ENCODE results near the gene COL3A1. TPM values are rescaled to one million over a fixed set of nuclear protein-coding genes. Genes with fewer than 3 reads are reported as not detected.

The COL3A1 gene
- total and polyA plus RNA-seq, 2 of the 13 experiments (the other 11 are each of a cell fraction or from before 2014, with no cell fraction given): 0.04 TPM; not detected in 1

- H3K4me2 ChIP-seq (ENCODE audit: low read depth, low read length): no peak overlapping the region
- H3K27me3 ChIP-seq (ENCODE audit: control insufficient read depth in 1 of 2, insufficient read depth in 2 of 2, low read length in 2 of 2): no peaks in the 10 kb centered on the region
- 19% methylated on average over 4 of the region's 4 CpGs for WGBS (ENCODE audit: low lambda C conversion rate)
- no peak overlapping the region for H3K27ac ChIP-seq (ENCODE audit: extremely low read length, insufficient read depth, low read length)
- H3K4me1 ChIP-seq (ENCODE audit: insufficient read depth, low read length): no peaks in the 10 kb centered on the region
- no peaks in the 10 kb centered on the region for H4K20me1 ChIP-seq (ENCODE audit: insufficient read depth, low read length)
- no peaks in the 10 kb centered on the region; the same call in 1 of the 2 replicates for H3K9me3 ChIP-seq (ENCODE audit: low read length)
- intact Hi-C loops (cut with micrococcal nuclease; ENCODE audit: unreplicated experiment) (no loop called here), in situ Hi-C loops (cut with HindIII; ENCODE audit: extremely low pct_ligation_motif_present, low pct_unique_long_range_greater_than_20kb) (no loop called here)
- DNase-seq (ENCODE audit: low spot score) (no peak), FAIRE-seq (no peak), ATAC-seq (no peak)
- no peak overlapping the region for H3K9ac ChIP-seq (ENCODE audit: insufficient read depth, low read depth, low read length)
- no peak overlapping the region for H3K4me3 ChIP-seq (replicated peaks in 1 of 3; ENCODE audit: insufficient read depth in 1 of 3, low read depth in 2 of 3, low read length in 3 of 3)
- H2AFZ ChIP-seq (ENCODE audit: low read length): no peak overlapping the region
- H3K36me3 ChIP-seq (replicated peaks in 1 of 2; ENCODE audit: control insufficient read depth in 1 of 2, insufficient read depth in 2 of 2, low read length in 2 of 2): no peaks in the 10 kb centered on the region
- no peaks in the 10 kb centered on the region for H3K79me2 ChIP-seq (ENCODE audit: insufficient read depth, low read length)
- BruUV-seq (replicated peaks): no TSS peak
- TF ChIP-seq SP5 (CRISPR knock-in tag; IDR thresholded peaks at IDR 0.05; ENCODE audit: borderline replicate concordance, low read depth) (no peak), RBAK (CRISPR knock-in tag; IDR thresholded peaks at IDR 0.05) (no peak), MXI1 (IDR thresholded peaks at IDR 0.05; ENCODE audit: borderline replicate concordance, low read depth, low read length) (no peak), ARID3A (IDR thresholded peaks at IDR 0.05; ENCODE audit: low read depth, low read length) (no peak), ZNF331 (CRISPR knock-in tag; IDR thresholded peaks at IDR 0.05) (no peak), ZNF282 (IDR thresholded peaks at IDR 0.05; ENCODE audit: partially characterized antibody) (no peak), ZNF232 (CRISPR knock-in tag; IDR thresholded peaks at IDR 0.05; ENCODE audit: borderline replicate concordance) (no peak), REPIN1 (CRISPR knock-in tag; IDR thresholded peaks at IDR 0.05; ENCODE audit: borderline replicate concordance, low read depth) (no peak), GPN1 (CRISPR knock-in tag; IDR thresholded peaks at IDR 0.05; ENCODE audit: borderline replicate concordance) (no peak), MXD1 (CRISPR knock-in tag; IDR thresholded peaks at IDR 0.05) (no peak), PLRG1 (conservative IDR thresholded peaks at IDR 0.05) (no peak), ZMAT3 (CRISPR knock-in tag; conservative IDR thresholded peaks at IDR 0.05) (no peak), PRDM4 (CRISPR knock-in tag; IDR thresholded peaks at IDR 0.05; ENCODE audit: borderline replicate concordance) (no peak), ZSCAN30 (CRISPR knock-in tag; IDR thresholded peaks at IDR 0.05) (no peak), RARG (CRISPR knock-in tag; IDR thresholded peaks at IDR 0.05; ENCODE audit: low read depth) (no peak), ZNF383 (CRISPR knock-in tag; IDR thresholded peaks at IDR 0.05; ENCODE audit: borderline replicate concordance) (no peak)
- ChIA-PET POLR2A (no interaction called here), CTCF (ENCODE audit: low intra/inter-chr PET ratio, low total read pairs) (no interaction called here)
Measured at GRCh38 chr2:188940171-188940570, 34.0 kb upstream of the COL3A1 start.
